Activated naive CD4-positive, alpha-beta T cell treated with anti-CD3 and anti-CD28 coated beads, Interleukin-2, amount 50 U/mL, for 16 hours (primary cell): Measurements from ENCODE around the gene INPPL1.
"Not testable (repeated sequence)": the region's sequence is repeated elsewhere in the genome, so short reads cannot be mapped to it uniquely, and the experiment has no call there.

Source experiments
- DNase-seq: peaks from one replicate; pipeline ENCODE4 v3.0.0-alpha.2; 2020

INPPL1 gene, protein sequence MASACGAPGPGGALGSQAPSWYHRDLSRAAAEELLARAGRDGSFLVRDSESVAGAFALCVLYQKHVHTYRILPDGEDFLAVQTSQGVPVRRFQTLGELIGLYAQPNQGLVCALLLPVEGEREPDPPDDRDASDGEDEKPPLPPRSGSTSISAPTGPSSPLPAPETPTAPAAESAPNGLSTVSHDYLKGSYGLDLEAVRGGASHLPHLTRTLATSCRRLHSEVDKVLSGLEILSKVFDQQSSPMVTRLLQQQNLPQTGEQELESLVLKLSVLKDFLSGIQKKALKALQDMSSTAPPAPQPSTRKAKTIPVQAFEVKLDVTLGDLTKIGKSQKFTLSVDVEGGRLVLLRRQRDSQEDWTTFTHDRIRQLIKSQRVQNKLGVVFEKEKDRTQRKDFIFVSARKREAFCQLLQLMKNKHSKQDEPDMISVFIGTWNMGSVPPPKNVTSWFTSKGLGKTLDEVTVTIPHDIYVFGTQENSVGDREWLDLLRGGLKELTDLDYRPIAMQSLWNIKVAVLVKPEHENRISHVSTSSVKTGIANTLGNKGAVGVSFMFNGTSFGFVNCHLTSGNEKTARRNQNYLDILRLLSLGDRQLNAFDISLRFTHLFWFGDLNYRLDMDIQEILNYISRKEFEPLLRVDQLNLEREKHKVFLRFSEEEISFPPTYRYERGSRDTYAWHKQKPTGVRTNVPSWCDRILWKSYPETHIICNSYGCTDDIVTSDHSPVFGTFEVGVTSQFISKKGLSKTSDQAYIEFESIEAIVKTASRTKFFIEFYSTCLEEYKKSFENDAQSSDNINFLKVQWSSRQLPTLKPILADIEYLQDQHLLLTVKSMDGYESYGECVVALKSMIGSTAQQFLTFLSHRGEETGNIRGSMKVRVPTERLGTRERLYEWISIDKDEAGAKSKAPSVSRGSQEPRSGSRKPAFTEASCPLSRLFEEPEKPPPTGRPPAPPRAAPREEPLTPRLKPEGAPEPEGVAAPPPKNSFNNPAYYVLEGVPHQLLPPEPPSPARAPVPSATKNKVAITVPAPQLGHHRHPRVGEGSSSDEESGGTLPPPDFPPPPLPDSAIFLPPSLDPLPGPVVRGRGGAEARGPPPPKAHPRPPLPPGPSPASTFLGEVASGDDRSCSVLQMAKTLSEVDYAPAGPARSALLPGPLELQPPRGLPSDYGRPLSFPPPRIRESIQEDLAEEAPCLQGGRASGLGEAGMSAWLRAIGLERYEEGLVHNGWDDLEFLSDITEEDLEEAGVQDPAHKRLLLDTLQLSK

DNA sequence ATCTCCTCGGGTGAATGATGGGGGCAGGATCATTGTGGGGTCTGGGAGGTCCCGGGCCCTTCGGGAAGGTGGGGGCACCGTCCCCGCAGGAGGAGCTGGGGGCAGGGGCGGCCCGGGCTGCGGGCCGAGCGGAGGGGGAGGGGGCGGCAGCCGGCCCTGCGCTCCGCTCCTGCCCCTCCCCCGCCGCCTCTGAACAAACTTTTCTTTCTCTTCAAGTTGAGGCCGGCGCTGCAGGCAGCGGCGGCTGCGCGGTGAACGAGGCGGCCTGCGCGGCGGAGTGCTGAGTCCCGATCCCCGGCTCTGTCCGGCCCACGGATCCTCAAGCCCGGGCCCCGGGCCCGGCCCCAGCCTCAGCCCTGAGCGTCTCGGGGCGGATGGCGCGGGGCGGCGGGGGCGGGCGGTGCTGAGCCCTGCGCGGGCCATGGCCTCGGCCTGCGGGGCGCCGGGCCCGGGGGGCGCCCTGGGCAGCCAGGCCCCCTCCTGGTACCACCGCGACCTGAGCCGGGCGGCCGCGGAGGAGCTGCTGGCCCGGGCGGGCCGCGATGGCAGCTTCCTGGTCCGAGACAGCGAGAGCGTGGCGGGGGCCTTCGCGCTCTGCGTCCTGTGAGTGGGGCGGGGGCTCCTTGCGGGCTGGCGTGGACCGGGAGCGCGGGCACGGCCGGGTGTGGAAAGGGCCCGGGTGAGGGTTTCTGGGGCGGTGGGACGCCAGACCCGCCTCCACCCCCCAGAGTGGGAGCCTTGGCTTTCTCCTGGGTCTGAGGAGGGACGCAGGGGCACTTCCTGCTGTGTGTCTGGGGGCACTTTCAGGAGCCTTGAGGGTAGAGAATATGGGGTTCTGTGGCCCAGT lies at the start of gene INPPL1:
Gene INPPL1, plus strand, starts transcription at position 204 of the 847 bp plus-strand sequence. Its CDS starts 218 bp downstream, at position 422.
- peak; percentile 58 for DNase-seq

DNA sequence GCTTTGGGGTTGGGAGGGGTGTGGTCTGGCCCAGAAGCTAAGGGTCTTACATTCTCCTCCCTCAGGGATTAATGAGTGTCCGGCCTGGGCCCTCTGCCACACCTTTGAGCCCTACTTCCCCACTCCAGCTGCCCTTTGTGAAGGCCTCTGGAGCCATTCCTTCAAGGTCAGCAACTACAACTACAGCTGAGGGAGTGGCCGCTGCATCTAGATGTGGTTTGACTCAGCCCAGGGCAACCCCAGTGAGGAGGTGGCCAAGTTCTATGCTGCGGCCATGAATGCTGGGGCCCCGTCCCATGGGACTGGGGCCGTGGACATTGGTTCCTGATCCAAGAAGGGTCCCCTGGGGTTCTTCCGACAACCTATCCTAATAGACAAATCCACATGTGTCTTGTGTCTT lies 46.9 kb upstream of the INPPL1 start:
- DNase-seq = no peak

DNA sequence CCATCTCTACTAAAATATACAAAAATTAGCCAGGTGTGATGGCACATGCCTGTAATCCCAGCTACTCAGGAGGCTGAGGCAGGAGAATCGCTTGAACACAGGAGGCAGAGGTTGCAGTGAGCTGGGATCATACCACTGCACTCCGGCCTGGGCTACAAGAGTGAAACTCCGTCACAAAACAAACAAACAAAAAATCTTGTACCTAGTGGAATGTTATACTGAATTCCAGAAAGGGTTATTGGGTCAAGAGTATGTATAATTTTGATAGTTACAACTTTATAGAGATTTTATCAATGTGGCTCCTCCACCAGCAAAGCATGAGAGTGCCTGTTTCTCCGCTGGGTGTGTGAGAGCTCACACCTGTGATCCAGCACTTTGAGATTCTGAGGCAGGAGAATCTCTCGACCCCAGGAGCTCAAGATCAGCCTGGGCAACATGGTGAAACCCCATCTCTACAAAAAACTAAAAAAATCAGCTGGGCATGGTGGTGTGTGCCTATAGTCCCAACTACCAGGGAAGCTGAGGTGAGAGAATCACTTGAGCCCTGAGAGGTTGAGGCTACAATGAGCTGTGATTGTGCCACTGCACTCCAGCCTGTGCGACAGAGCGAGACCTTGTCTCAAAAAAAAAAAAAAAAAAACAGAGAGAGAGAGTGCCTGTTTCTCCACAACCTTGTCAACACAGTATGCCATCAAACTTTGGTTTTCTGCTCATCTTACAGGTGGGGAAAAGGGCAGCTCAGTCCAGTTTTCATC lies 45.3 kb upstream of the INPPL1 start:
- no peak for DNase-seq

DNA sequence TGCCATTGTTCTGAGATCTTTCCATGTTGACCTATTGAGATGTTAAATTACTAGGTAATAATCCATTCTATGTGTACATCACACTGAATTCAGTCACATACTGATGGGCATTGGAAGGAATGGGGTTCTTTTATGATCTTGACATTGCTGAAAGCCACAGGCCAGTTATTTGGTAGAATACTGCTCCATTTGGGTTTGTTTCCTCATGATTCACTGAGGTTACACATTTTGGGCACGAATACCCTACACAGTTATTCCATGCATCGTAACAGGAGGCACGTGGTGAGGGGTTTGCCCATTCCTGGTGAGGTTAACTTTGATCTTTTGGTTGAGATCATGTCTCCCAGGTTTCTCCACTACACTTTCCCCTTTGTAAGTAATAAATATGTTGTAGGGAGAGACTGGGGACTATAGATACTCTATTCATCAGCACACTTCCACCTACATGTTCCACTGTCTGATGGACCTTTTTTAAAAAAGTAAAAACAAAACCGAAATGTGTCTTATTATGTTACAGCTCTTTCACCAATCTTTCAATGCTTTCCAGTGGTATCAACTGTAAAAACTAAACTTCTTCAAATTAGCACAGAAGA lies 44.7 kb upstream of the INPPL1 start:
- no peak for DNase-seq

DNA sequence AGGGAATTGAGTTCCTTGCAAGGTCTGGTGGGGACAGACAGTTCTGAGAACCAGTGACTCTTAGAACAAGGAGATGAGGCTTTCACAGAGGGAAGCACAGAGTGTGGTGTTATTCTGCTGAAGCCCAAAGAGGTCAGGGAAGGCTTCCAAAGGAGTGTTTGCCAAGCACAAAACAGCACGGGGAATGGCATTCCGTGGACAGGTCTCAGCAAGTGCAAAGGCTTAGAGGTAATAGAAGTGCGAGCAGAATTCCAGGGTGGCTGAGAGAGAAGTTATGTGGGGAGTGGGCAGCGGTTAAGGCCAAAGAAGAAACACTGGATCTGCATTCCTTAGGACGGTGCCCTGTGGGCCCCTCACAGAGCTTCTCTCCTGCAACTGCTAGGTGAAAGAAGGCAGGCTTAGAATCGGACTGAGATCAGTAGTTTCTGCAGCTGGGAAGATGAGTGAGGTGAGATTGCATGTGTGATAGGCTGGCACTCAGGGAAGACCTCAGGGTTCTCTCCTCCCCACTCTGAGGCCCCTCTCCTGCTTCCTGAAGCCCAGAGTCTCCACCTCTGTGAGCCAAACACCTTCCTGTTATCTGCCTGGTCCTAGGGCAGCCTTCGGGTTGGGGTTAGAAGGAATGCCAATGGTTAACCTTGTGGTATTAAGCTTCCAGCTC lies 43.5 kb upstream of the INPPL1 start:
- DNase-seq = not testable (repeated sequence)

DNA sequence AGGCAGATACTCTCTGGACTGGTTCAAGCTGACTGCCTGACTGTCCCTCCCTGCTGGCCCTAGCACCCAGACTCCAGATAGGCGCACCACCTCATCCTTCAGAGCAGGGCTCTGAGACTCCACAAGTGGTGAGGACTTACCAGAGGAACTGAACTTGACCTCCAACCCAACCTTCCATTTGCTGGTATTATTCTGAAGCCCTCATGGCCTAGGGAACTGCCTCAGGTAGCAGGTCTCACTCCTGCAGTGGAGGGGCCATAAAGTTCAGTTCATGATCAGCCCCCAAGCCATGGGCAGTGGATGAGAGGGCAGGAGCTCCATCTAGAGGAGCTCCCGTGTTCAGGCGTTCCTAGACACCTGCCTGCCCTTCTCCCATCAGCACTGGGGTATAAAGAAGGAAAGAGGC lies 43.0 kb upstream of the INPPL1 start:
- not testable (repeated sequence) for DNase-seq

DNA sequence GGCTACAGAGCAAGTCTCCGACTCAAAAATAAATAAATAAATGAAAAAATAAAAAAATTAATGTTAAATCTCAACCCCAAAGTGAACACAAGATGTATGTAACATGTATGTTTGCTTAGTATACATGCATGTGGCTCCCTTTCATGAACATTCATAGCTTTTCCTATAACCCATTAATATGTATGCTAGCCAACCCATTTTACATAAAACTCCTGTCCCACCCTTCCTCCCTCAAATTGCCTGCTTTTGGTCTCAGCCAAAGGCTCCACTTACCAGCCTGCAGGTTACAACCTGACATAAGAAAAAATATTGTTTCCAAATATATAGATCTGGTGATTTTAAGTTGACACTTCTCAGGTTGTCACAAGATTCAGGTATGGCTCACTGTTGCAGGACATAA lies 36.3 kb upstream of the INPPL1 start:
- DNase-seq = no peak

DNA sequence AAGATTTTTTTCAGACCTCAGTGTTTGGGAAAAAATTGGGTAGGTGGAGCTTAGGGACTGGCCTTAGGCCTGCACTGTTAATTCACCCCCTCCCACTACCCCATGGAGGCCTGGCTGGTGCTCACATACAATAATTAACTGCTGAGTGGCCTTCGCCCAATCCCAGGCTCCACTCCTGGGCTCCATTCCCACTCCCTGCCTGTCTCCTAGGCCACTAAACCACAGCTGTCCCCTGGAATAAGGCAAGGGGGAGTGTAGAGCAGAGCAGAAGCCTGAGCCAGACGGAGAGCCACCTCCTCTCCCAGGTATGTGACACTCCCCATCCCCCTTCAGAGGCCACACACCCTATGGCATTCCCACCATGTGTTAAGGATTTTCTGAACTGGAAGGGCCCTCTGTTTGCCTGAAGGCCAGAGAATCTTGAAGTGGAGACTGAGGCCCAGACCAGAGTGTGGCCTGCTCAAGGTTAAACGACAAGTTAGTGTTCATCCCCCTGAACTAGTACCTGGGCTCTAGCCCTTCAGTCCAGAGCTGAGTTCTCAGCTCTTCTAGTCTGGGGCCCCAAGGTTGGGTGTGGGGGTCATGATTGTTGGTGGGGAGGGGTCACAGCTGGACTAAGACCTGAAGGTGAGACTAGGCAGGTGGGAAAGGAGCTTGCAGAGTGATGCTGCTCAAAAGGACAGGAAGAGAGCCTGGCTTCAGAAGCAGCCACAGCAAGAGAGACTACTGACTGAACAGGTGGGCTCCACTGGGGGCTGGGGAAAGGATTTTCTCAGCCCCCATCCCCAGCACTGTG lies 34.9 kb upstream of the INPPL1 start:
- no peak for DNase-seq

DNA sequence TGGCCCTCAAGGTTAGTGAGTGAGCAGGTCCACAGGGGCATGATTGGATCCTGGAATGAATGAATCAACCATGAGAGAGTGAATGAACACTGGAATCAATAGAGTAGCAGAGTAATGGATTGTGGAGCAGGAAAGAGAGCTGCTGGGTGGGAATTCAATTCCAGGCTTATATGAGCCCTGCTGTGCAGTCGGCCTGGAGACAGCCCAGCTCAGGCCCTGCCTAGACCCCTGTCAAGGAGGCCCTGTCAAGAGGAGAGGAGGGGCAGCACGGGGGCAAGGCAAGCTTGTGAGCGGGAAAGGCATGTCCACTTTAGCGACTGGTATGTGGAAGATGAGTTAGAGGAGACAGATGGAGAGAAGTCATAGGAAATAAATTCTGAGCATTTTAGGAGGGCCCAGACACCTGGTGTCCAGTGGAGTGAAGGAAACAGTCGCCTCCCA lies 33.9 kb upstream of the INPPL1 start:
- DNase-seq = no peak

DNA sequence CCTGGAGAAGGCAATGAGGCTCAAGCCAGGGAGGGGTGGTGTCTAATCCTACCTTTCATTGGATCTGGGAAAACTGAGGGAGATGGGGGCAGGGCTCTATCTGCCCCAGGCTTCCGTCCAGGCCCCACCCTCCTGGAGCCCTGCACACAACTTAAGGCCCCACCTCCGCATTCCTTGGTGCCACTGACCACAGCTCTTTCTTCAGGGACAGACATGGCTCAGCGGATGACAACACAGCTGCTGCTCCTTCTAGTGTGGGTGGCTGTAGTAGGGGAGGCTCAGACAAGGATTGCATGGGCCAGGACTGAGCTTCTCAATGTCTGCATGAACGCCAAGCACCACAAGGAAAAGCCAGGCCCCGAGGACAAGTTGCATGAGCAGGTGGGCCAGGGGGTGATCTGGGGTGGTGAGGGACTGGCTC lies 32.6 kb upstream of the INPPL1 start, which contains the start of gene FOLR1:
Gene FOLR1, plus strand, starts transcription at position 180 of the 421 bp plus-strand sequence. Its CDS starts 34 bp downstream, at position 214.
- no peak for DNase-seq

DNA sequence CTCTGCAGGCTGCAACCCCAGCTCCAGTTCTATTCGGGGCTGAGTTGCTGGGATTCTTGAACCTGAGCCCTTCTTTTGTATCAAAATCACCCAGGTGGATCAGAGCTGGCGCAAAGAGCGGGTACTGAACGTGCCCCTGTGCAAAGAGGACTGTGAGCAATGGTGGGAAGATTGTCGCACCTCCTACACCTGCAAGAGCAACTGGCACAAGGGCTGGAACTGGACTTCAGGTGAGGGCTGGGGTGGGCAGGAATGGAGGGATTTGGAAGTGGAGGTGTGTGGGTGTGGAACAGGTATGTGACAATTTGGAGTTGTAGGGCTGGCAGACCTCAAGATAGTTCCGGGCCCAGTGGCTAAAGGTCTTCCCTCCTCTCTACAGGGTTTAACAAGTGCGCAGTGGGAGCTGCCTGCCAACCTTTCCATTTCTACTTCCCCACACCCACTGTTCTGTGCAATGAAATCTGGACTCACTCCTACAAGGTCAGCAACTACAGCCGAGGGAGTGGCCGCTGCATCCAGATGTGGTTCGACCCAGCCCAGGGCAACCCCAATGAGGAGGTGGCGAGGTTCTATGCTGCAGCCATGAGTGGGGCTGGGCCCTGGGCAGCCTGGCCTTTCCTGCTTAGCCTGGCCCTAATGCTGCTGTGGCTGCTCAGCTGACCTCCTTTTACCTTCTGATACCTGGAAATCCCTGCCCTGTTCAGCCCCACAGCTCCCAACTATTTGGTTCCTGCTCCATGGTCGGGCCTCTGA lies 28.9 kb upstream of the INPPL1 start:
- DNase-seq = no peak

DNA sequence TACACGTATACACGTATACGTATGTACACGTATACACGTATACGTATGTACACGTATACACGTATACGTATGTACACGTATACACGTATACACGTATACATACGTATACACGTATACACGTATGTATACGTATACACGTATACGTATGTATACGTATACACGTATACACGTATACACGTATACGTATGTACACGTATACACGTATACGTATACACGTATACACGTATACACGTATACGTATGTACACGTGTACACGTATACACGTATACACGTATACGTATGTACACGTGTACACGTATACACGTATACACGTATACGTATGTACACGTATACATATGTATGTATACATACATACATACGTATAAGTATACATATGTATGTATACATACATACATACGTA lies 23.1 kb upstream of the INPPL1 start:
- not testable (repeated sequence) for DNase-seq

DNA sequence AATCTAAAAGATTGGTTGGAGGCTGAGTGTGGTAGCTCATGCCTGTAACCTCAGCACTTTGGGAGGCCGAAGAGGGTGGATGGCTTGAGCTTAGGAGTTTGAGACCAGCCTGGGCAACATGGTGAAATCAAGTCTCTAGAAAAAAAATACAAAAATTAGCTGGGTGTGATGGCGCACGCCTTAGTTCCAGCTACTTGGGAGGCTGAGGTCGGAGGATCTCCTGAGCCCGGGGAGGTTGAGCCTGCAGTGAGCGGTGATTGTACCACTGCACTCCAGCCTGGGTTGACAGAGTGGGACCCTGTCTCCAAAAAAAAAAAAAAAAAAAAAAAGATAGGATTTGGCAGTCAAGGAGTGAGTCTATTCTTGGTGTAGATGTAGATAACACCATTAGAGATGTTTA lies 22.0 kb upstream of the INPPL1 start:
- no peak for DNase-seq

DNA sequence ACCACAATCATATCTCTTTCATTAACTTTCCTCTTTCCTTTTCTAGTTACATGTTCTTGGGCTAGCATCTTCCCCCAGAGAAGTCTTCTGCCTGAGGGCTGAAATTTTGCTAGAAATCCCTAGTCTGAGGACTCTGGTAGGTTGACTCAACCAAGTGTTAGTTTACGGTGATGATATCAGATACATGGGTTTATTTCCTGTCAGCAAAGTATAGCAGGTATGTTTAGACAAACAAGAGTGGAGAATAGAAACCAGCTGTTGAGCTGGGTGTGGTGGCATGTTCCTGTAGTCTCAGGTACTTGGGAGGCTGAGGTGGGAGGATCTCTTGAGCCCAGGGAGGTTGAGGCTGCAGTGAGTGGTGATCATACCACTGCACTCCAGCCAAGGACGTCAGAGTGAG lies 21.4 kb upstream of the INPPL1 start:
- DNase-seq = no peak

DNA sequence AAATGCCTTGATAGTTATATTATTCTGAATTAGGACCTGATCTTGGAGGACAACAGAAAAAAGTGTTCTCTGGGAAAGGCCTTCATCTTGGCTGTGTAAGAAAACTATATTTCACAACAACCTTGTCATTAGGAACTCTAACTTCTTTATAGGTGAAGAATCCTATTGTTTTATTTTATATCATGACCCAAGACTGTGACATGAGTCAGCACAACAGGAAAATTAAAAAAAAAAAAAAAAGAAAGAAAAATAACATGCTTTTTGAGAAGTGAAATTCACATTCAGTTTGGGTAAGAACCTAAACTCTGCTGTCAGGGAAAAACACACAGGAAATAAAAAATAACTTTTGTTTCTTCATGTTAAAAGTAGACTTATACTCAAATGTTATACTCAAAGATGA lies 19.7 kb upstream of the INPPL1 start:
- no peak for DNase-seq

DNA sequence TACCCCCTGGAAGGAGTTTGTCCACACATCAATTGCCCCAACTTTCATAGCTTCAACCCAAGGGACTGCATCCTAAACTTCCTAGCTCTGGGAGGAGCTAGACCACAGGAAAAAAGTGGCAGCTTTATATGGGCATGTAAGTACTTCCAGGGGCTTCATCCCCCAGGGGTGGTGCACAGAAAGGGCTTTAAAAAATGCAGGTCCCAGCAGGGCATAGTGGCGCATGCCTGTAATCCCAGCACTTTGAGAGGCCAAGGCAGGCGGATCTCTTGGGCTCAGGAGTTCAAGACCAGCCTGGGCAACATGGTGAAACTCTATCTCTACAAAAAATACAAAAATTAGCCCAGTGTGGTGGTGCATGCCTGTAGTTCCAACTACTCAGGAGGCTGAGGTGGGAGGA lies 17.8 kb upstream of the INPPL1 start:
- DNase-seq = not testable (repeated sequence)

DNA sequence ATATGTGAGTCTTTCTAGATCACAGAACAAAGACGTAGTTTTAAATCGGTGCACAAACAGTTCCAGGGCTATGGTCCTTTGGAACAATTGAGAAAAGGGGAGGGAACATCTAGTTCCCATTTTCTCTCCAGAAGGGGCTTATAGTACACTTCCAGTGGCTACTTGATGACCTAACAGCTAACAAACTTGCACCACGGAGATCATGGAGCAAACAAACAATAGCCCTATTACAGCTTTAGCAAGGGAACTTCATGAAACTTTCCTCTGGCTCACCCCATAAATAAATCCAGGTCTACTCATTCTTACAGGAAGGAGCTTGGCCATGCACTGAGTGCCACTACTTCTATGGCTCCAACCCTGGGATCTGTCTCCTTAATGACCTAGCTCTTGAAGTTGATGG lies 16.3 kb upstream of the INPPL1 start:
- no peak for DNase-seq

DNA sequence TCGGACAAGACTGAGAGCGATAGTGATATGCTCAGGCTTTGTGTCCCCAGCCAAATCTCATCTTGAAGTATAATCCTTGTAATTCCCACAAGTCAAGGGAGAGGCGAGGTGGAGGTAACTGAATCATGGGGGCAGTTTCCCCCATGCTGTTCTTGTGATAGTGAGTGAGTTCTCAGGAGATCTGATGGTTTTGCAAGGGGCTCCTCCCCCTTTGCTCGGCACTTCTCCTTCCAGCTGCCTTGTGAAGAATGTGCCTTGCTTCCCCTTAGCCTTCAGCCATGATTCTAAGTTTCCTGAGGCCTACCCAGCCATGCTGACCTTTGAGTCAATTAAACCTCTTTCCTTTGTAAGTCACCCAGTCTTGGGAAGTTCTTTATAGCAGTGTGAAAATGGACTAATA lies 15.5 kb upstream of the INPPL1 start:
- no peak for DNase-seq

DNA sequence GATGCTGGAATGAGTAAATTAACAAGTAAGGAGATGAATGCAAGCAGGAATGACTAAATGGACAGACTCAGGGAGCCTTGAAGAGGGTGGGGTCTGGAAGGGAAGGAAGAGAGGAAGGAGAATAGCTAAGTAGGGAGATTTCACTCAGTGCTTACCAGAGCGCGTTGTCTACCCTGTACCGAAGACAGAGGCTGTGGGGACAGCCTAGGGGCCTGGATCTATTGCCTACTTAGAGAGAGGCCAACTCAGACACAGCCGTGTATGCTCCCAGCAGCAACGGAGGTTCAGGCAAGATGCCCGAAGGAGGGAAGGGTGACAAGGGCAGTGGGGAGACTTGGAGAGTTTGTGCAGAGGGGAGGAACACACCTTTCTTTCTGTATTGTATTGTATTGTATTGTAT lies 7.9 kb upstream of the INPPL1 start, which contains the start of gene FOLR2:
Gene FOLR2, plus strand, starts transcription at position 157 of the 400 bp plus-strand sequence. CDS start 1,791 bp downstream, outside the sequence.
- DNase-seq = no peak
